ENCODE data around the gene ZCCHC7. TPM values are rescaled to one million over a fixed set of nuclear protein-coding genes. Genes with fewer than 3 reads are reported as not detected.

ZCCHC7 gene
- total RNA-seq, 1 donor from 2014 or later: 25.1 TPM

DNA sequence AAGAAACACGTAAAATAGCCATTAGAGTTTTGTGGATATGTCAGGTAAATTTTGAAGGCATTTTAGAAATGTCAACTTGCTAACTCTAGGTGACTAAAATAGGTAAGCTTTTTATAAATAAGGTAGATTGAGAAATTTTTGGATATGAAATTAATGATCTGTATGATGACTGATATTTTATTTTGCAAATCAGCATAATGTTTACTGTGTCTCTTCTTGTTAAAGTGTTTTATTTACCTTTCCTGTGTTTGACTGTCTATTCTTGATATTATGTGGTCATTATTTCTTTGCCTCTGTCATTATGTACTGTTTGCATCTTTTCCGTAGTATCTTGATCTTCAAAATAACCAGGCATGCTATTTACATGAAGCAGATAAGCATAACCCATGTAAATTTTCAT lies 58.4 kb downstream of the ZCCHC7 start:
- H3K4me3 ChIP-seq: no peak overlapping the region
- no peak for DNase-seq (ENCODE audit: low spot score in 2 of 2)
- no peaks in the 10 kb centered on the region for H3K9me3 ChIP-seq
- no peak overlapping the region for H3K27ac ChIP-seq
- no peaks in the 10 kb centered on the region for H3K27me3 ChIP-seq
- intact Hi-C loops (cut with DNase I): no loop called here
- no peaks in the 10 kb centered on the region for H3K4me1 ChIP-seq
- no peaks in the 10 kb centered on the region for H3K36me3 ChIP-seq
- no peak for TF ChIP-seq CTCF (IDR thresholded peaks at IDR 0.05)

GRCh38 chr9:37179576-37179975 lies 59.2 kb downstream of the ZCCHC7 start:
- Histone ChIP-seq H3K9me3 (no peaks in the 10 kb centered on the region), H3K27ac (no peak overlapping the region), H3K4me1 (no peaks in the 10 kb centered on the region), H3K27me3 (no peaks in the 10 kb centered on the region), H3K36me3 (no peaks in the 10 kb centered on the region), H3K4me3 (no peak overlapping the region)
- no peak for TF ChIP-seq CTCF (IDR thresholded peaks at IDR 0.05)
- intact Hi-C loops (cut with DNase I): no loop called here
- DNase-seq (ENCODE audit: low spot score in 2 of 2): no peak

DNA sequence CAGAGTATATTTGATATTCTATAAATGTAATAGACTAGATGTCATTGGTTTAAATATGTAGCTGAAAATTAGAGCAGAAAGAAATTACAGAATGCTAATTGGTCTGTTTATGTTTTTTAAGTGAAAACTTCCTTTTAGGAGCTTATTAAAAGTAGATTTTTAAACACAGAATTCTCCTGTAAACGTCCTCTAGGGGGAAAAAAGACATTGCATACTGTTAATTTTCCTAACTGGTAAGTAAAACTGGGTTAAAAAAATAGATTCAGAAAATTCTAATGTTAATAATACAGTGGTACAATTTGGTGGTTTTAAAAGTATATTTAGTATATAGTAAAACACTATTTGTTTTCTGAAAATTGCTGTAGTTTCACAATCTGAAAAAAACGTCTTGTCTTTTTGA lies 59.8 kb downstream of the ZCCHC7 start:
- Histone ChIP-seq H3K36me3 (peaks cover 0 to 2% of the 10 kb centered on the region in 2 donors), H3K4me1 (no peaks in the 10 kb centered on the region), H3K9me3 (no peaks in the 10 kb centered on the region), H3K27me3 (no peaks in the 10 kb centered on the region), H3K27ac (no peak overlapping the region), H3K4me3 (no peak overlapping the region)
- intact Hi-C loops (cut with DNase I): no loop called here
- TF ChIP-seq CTCF (IDR thresholded peaks at IDR 0.05): no peak
- no peak for DNase-seq (ENCODE audit: low spot score in 2 of 2)

GRCh38 chr9:37182718-37183117 lies 62.3 kb downstream of the ZCCHC7 start:
- intact Hi-C loops (cut with DNase I): no loop called here
- no peak for DNase-seq (ENCODE audit: low spot score in 2 of 2)
- H3K27me3 ChIP-seq: no peaks in the 10 kb centered on the region
- TF ChIP-seq CTCF (IDR thresholded peaks at IDR 0.05): no peak
- no peaks in the 10 kb centered on the region for H3K4me1 ChIP-seq
- H3K9me3 ChIP-seq: no peaks in the 10 kb centered on the region
- no peak overlapping the region for H3K4me3 ChIP-seq
- peaks cover 0 to 6% of the 10 kb centered on the region in 2 donors for H3K36me3 ChIP-seq
- no peak overlapping the region for H3K27ac ChIP-seq

GRCh38 chr9:37184905-37185867 lies 64.8 kb downstream of the ZCCHC7 start:
- H3K27me3 ChIP-seq: no peaks in the 10 kb centered on the region
- no peak overlapping the region for H3K27ac ChIP-seq
- TF ChIP-seq CTCF (IDR thresholded peaks at IDR 0.05): no peak
- no peaks in the 10 kb centered on the region for H3K4me1 ChIP-seq
- H3K9me3 ChIP-seq: no peaks in the 10 kb centered on the region
- DNase-seq (ENCODE audit: low spot score in 2 of 2): no peak
- H3K36me3 ChIP-seq: peaks cover 0 to 16% of the 10 kb centered on the region in 2 donors
- no peak overlapping the region for H3K4me3 ChIP-seq
- intact Hi-C loops (cut with DNase I): no loop called here
